ENCODE measurements around the gene C11orf54.
A peak's percentile ranks its signal among the peaks of the same experiment; 100 is the strongest.
"Not testable (repeated sequence)": the region's sequence is repeated elsewhere in the genome, so short reads cannot be mapped to it uniquely, and the experiment has no call there.

C11orf54 gene

GRCh38 chr11:93772123-93772522, 30.7 kb downstream of the C11orf54 start:
- DNase-seq = no peak

- DNase-seq = no peak
Observed at GRCh38 chr11:93773045-93773477, 31.6 kb downstream of the C11orf54 start.

- no peak for DNase-seq
Observed at GRCh38 chr11:93773601-93774200, 32.2 kb downstream of the C11orf54 start.

GRCh38 chr11:93774560-93774959, 33.1 kb downstream of the C11orf54 start:
- not testable (repeated sequence) for DNase-seq

GRCh38 chr11:93775289-93775688, 33.8 kb downstream of the C11orf54 start:
- DNase-seq = no peak

- DNase-seq = no peak
Observed at GRCh38 chr11:93783362-93783761, 41.9 kb downstream of the C11orf54 start.

- no peak for DNase-seq
Observed at GRCh38 chr11:93783765-93784144, 42.3 kb downstream of the C11orf54 start.

- DNase-seq = peak; percentile 95
Observed at GRCh38 chr11:93784145-93784934, 42.9 kb downstream of the C11orf54 start, which contains the start of gene MED17. Gene MED17, plus strand, starts transcription at chr11:93784282. Its CDS starts 232 bp downstream, at chr11:93784514.

- peak; percentile 20 for DNase-seq
Observed at GRCh38 chr11:93784935-93785360, 43.5 kb downstream of the C11orf54 start.

- DNase-seq = no peak
Observed at GRCh38 chr11:93791493-93791892, 50.0 kb downstream of the C11orf54 start.

GRCh38 chr11:93796441-93797231, 55.2 kb downstream of the C11orf54 start:
- no peak for DNase-seq

- no peak for DNase-seq
Observed at GRCh38 chr11:93801366-93801765, 59.9 kb downstream of the C11orf54 start.

GRCh38 chr11:93804879-93805278, 63.4 kb downstream of the C11orf54 start:
- DNase-seq = no peak

GRCh38 chr11:93807980-93808379, 66.5 kb downstream of the C11orf54 start:
- no peak for DNase-seq

- no peak for DNase-seq
Observed at GRCh38 chr11:93813974-93814373, 72.5 kb downstream of the C11orf54 start.
